Fibroblast of skin of left quadriceps (primary cell): ENCODE data around the gene NOD2.
A peak's percentile ranks its signal among the peaks of the same experiment; 100 is the strongest.

Source experiments
- DNase-seq, 2 experiments: peaks; one replicate each; pipeline ENCODE4 v3.0.0-alpha.2; 2013; ENCODE audit warnings: low read depth in 2 of 2

The NOD2 gene

DNA sequence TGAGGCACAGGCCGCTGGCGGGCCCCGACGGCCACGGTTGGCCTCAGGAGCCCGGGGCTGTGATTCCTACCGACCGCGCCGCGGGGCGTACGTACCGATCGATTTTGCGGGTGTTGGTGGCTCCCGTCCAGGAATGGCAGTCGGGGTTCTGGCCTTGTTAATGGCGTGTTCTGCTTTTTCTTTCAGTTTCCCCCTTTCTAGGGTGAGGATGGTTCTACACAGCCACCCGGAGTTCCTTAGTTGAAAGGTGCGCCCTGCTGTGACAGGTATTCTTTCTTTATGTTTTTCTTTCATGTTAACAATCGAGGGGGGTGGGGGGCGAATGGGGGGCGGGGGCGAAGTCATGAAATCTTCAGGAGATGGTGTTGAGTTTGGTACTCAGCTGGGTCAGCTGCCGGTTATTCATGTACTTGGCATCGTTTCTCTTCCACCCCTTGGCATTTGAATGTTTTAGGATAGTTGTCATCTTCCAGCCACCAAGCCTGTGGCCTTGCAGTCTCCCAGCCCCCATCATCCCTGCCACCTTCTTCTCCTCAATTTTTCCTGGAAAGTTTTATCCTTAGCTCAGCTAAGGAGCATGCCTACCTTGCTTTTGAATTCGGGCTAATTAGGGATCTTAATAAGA lies 49.3 kb downstream of the NOD2 start:
- no peak for DNase-seq

GRCh38 chr16:50743581-50744225 lies 50.3 kb downstream of the NOD2 start:
- DNase-seq, result no peak

DNA sequence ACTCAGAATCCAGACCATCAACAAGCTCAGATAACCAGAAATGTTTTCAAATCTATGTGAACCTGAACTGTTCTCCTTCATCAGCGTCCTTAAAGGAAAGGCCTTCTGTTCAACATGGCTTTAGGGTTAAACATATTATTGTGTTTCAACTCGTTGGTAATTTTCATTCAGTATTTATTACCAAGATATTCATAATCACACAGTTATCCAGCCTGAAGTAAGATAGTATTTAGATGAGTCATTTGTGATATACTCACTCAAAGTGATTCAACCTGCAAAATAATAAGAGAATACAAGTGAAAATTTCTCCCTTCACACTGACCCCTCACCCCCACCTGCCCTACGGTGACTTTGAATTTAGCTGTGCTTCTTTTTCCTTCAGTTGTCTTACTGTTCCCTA lies 51.5 kb downstream of the NOD2 start:
- DNase-seq, result no peak

- DNase-seq, result no peak
These were observed 52.5 kb downstream of the NOD2 start for GRCh38 chr16:50745940-50746339.

- DNase-seq, result no peak
These were observed 54.0 kb downstream of the NOD2 start for GRCh38 chr16:50747207-50747956.

- no peak for DNase-seq
These were observed 58.1 kb downstream of the NOD2 start for GRCh38 chr16:50751528-50751927.

DNA sequence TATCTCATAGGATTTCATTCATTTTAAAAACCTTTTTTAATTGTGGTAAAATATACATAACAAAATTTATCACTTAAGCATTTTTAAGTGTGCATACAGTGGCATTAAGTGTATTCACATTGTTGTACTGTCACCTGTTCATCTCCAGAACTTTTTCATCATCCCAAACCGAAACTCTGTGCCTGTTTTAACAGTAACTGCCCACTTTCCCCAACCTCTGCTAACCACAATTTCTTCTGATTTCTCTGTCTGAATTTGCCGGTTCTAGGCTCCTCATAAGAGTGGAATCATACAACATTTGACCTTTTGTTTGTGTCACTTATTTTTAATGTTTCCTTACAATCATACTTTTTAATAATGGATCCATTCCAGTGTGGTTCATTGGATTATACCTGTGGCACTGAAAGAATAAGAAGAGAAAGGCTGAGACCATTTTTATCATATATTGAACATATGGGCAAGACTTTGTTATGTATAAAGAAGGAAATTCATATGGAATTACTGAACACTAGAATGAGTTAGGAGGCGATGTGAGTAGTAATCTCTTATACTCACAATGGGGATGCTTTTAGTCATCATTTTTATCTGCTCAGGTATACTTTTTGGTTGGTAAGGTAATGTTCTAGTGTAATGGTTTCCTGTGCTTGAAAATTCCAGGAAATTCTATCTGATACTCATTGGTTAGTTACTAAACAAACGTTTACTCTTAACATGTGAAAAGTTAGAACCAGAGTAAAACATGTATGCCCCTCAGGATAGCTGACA lies 59.2 kb downstream of the NOD2 start:
- DNase-seq, result no peak

- no peak for DNase-seq
These were observed 63.1 kb downstream of the NOD2 start for GRCh38 chr16:50756473-50756872.

DNA sequence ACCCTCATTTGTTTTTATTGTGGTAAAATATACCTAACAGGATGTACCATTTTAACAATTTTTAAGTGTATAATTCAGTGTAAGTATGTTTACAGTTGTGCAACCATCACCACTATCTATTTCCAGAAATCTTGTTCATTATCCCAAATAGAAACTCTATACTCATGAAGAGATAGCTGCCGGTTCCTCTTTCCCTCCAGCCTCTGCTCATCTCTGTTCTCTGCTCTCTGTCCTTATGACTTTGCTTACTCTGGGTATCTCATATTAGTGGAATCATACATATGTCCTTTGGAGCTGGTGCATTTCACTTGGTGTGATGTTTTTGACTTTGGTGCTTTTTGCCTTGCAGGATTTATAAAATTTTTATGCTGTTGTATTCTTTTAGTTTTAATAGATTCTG lies 67.9 kb downstream of the NOD2 start:
- DNase-seq, result no peak

DNA sequence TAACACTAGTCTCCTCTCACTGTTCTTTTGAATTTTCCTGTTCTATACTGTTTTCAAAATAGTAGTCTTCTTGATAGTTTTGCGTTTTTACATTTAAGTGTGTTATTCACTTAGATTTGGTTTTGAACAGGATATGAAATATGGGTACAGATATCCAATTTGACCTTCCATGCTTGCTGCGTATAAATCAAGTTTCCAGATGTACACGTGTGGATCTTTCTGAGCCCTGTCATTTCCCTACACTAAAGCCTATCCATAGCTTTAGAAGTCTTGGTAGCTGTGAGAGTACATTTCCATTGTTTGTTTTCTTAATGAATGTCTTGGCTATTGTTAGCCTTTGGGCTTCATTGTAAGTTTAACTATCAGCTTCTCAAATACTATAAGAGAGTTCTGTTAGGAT lies 68.8 kb downstream of the NOD2 start:
- DNase-seq, result no peak

- no peak for DNase-seq
These were observed 69.8 kb downstream of the NOD2 start for GRCh38 chr16:50763211-50763610.

DNA sequence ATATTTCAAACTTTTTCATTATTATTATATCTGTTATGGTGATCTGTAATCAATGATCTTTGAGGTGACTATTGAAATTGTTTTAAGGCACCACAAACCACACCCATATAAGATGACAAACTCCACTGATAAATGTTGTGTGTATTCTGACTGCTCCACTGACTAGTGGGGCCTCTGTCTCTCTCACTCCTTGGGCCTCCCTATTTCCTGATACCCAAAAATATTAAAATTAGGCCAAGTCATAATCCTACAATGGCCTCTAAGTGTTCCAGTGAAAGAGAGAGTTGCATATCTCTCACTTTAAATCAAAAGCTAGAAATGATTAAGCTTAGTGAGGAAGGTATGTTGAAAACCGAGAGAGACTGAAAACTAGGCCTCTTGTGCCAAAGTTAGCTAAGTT lies 71.9 kb downstream of the NOD2 start:
- no peak for DNase-seq

GRCh38 chr16:50765861-50766260 lies 72.5 kb downstream of the NOD2 start:
- DNase-seq, result no peak

- DNase-seq, result no peak
These were observed 73.8 kb downstream of the NOD2 start for GRCh38 chr16:50767197-50767596.

DNA sequence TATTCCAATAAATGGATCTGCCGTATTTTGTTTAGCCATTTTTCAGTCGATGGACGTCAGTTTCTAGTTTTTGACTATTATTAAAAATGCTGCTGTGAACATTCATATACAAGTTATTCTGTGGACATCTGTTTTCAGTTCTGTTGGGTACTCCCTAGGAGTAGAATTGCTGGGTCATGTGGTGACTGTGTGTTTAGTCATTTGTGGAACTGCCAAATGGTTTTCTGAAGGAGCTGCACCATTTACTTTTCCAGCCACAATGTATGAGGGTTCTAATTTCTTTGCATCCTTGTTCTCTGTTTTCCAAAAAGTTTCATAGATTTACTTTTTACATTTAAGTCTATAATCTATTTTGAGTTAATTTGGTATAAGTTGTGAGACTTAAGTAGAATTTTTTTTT lies 78.0 kb downstream of the NOD2 start:
- DNase-seq, result peak; percentile 7 to 21

DNA sequence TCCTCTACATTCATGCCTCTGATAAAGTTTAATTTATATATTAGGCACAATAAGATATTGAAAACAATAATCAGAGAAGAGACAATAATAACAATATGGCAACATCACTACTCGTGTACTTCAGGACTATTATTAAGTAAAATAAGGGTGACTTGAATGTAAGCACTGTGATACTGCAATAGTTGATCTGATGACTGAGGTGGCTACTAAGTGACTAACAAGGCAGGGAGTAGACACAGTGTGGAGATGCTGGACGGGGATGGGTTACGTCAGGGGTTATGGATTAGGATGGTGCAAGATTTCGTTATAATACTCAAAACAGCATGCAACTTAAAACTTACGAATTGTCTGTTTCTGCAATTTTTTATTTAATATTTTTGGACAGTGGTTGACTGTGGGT lies 81.0 kb downstream of the NOD2 start:
- no peak for DNase-seq

- DNase-seq, result no peak
These were observed 81.6 kb downstream of the NOD2 start for GRCh38 chr16:50774960-50775359.

GRCh38 chr16:50776037-50776436 lies 82.6 kb downstream of the NOD2 start:
- DNase-seq, result no peak

GRCh38 chr16:50778284-50779163 lies 85.1 kb downstream of the NOD2 start:
- DNase-seq, result no peak

GRCh38 chr16:50781043-50781442 lies 87.6 kb downstream of the NOD2 start:
- DNase-seq, result no peak

- DNase-seq, result no peak
These were observed 88.1 kb downstream of the NOD2 start for GRCh38 chr16:50781518-50781917.
